BLaER1 (cell line): Measurements from ENCODE around the gene ATP9B.

ENCODE experiments used
- H3K27ac ChIP-seq: shearing (Covaris generic); formaldehyde crosslinking; 2 replicates; pipeline ENCODE4 v1.8.1; 2022
- H3K27me3 ChIP-seq: shearing (Covaris generic); formaldehyde crosslinking; 2 replicates; pipeline ENCODE4 v1.8.1; 2022
- H3K36me3 ChIP-seq: shearing (Covaris generic); formaldehyde crosslinking; 2 replicates; pipeline ENCODE4 v1.8.1; 2022
- H3K4me1 ChIP-seq: shearing (Covaris generic); formaldehyde crosslinking; 2 replicates; pipeline ENCODE4 v1.8.1; 2022
- H3K4me2 ChIP-seq: shearing (Covaris generic); formaldehyde crosslinking; 2 replicates; pipeline ENCODE4 v1.8.1; 2022
- H3K4me3 ChIP-seq: shearing (Covaris generic); formaldehyde crosslinking; 2 replicates; pipeline ENCODE4 v1.8.1; 2022
- H3K9ac ChIP-seq: shearing (Covaris generic); formaldehyde crosslinking; 2 replicates; pipeline ENCODE4 v1.8.1; 2022
- H3K9me3 ChIP-seq: shearing (Covaris generic); formaldehyde crosslinking; 2 replicates; pipeline ENCODE4 v1.8.1; 2022
- H4K20me1 ChIP-seq: shearing (Covaris generic); formaldehyde crosslinking; 2 replicates; pipeline ENCODE4 v1.8.1; 2022
- Cebpa-rat ChIP-seq: shearing (Covaris generic); IDR thresholded peaks from 2 replicates; pipeline ENCODE4 v1.8.1; 2022

ATP9B gene

GRCh38 chr18:79118797-79119196 lies 49.6 kb downstream of the ATP9B start:
- no peaks in the 10 kb centered on the region for H3K27me3 ChIP-seq
- peak overlapping the region; percentile 31 for H3K4me2 ChIP-seq
- H3K4me3 ChIP-seq, result no peak overlapping the region
- peak; percentile 90 for TF ChIP-seq Cebpa-rat
- H3K4me1 ChIP-seq, result peaks cover 10% of the 10 kb centered on the region
- no peaks in the 10 kb centered on the region for H4K20me1 ChIP-seq
- H3K9me3 ChIP-seq, result peaks cover 7% of the 10 kb centered on the region; the same call in 1 of the 2 replicates
- no peak overlapping the region for H3K27ac ChIP-seq
- peaks cover 20% of the 10 kb centered on the region for H3K36me3 ChIP-seq
- no peak overlapping the region for H3K9ac ChIP-seq

- Histone ChIP-seq H3K4me2 (no peak overlapping the region), H3K27ac (no peak overlapping the region), H3K4me3 (no peak overlapping the region), H3K9ac (no peak overlapping the region), H3K9me3 (no peaks in the 10 kb centered on the region), H4K20me1 (no peaks in the 10 kb centered on the region), H3K27me3 (no peaks in the 10 kb centered on the region), H3K36me3 (peaks cover 14% of the 10 kb centered on the region), H3K4me1 (peaks cover 10% of the 10 kb centered on the region)
- TF ChIP-seq Cebpa-rat, result no peak
Observed at GRCh38 chr18:79121746-79122474, 52.7 kb downstream of the ATP9B start.

- H3K27ac ChIP-seq, result no peak overlapping the region
- H3K9me3 ChIP-seq, result no peaks in the 10 kb centered on the region
- no peak overlapping the region for H3K4me2 ChIP-seq
- no peak overlapping the region for H3K4me3 ChIP-seq
- no peaks in the 10 kb centered on the region for H4K20me1 ChIP-seq
- H3K36me3 ChIP-seq, result peaks cover 35% of the 10 kb centered on the region
- no peak overlapping the region for H3K9ac ChIP-seq
- peaks cover 6% of the 10 kb centered on the region for H3K4me1 ChIP-seq
- no peaks in the 10 kb centered on the region for H3K27me3 ChIP-seq
- TF ChIP-seq Cebpa-rat, result no peak
Observed at GRCh38 chr18:79123948-79124347, 54.8 kb downstream of the ATP9B start.

- no peak for TF ChIP-seq Cebpa-rat
- Histone ChIP-seq H3K36me3 (peaks cover 37% of the 10 kb centered on the region), H3K27me3 (no peaks in the 10 kb centered on the region), H3K4me2 (no peak overlapping the region), H3K4me1 (no peaks in the 10 kb centered on the region), H3K9ac (no peak overlapping the region), H3K9me3 (no peaks in the 10 kb centered on the region), H3K4me3 (no peak overlapping the region), H3K27ac (no peak overlapping the region), H4K20me1 (no peaks in the 10 kb centered on the region)
Observed at GRCh38 chr18:79129120-79129519, 59.9 kb downstream of the ATP9B start.

- Histone ChIP-seq H3K4me3 (no peak overlapping the region), H3K4me1 (no peaks in the 10 kb centered on the region), H3K4me2 (no peak overlapping the region), H3K36me3 (peaks cover 31% of the 10 kb centered on the region), H4K20me1 (no peaks in the 10 kb centered on the region), H3K27me3 (no peaks in the 10 kb centered on the region), H3K9ac (no peak overlapping the region), H3K9me3 (no peaks in the 10 kb centered on the region), H3K27ac (no peak overlapping the region)
- no peak for TF ChIP-seq Cebpa-rat
Observed at GRCh38 chr18:79133724-79134123, 64.5 kb downstream of the ATP9B start.

GRCh38 chr18:79135924-79136323 lies 66.7 kb downstream of the ATP9B start:
- H3K4me3 ChIP-seq, result no peak overlapping the region
- no peak overlapping the region for H3K27ac ChIP-seq
- H3K9me3 ChIP-seq, result no peaks in the 10 kb centered on the region
- H3K27me3 ChIP-seq, result no peaks in the 10 kb centered on the region
- no peaks in the 10 kb centered on the region for H3K4me1 ChIP-seq
- TF ChIP-seq Cebpa-rat, result no peak
- no peak overlapping the region for H3K4me2 ChIP-seq
- no peaks in the 10 kb centered on the region for H4K20me1 ChIP-seq
- peaks cover 24% of the 10 kb centered on the region for H3K36me3 ChIP-seq
- H3K9ac ChIP-seq, result no peak overlapping the region

DNA sequence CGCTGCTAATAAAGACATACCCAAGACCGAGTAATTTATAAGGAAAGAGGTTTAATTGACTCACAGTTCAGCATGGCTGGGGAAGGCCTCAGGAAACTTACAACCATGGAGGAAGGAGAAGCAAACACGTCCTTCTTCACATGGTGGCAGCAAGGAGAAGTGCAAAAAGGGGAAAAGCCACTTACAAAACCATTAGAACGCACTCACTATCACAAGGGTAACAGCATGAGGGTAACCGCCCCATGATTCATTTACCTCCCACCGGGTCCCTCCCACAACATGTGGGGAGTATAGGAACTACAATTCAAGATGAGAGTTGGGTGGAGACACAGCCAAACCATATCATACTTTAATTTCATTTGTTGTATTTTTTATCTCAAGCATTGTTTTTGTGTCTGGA lies 67.5 kb downstream of the ATP9B start:
- Histone ChIP-seq H4K20me1 (no peaks in the 10 kb centered on the region), H3K27me3 (no peaks in the 10 kb centered on the region), H3K4me3 (no peak overlapping the region), H3K4me2 (no peak overlapping the region), H3K36me3 (peaks cover 24% of the 10 kb centered on the region), H3K9ac (no peak overlapping the region), H3K9me3 (no peaks in the 10 kb centered on the region), H3K27ac (no peak overlapping the region), H3K4me1 (no peaks in the 10 kb centered on the region)
- no peak for TF ChIP-seq Cebpa-rat

- Histone ChIP-seq H3K9me3 (peaks cover 3% of the 10 kb centered on the region), H3K27me3 (no peaks in the 10 kb centered on the region), H3K4me3 (no peak overlapping the region), H3K27ac (no peak overlapping the region), H4K20me1 (no peaks in the 10 kb centered on the region), H3K9ac (no peak overlapping the region), H3K36me3 (peaks cover 20% of the 10 kb centered on the region), H3K4me2 (no peak overlapping the region), H3K4me1 (no peaks in the 10 kb centered on the region)
- no peak for TF ChIP-seq Cebpa-rat
Observed at GRCh38 chr18:79139206-79139605, 70.0 kb downstream of the ATP9B start.

DNA sequence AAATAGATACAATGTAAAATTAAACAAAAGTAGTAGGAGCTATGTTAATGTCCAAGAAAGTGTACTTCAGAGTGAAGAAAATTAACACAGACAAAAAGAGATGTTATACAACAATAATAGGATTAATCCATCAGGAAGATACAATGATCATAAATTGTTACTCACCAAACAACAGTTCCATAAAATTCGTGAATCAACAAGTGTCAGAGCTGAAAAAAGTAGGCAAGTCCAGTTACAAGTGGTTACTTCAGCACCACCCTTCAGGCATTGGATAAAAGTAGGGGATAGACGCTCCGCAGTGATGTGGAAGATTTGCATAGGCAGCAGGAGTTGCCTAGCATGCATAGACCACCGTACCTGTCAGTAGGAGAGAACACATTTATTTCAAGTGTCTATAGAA lies 77.8 kb downstream of the ATP9B start:
- no peaks in the 10 kb centered on the region for H3K27me3 ChIP-seq
- peaks cover 11% of the 10 kb centered on the region for H3K9me3 ChIP-seq
- H3K4me1 ChIP-seq, result no peaks in the 10 kb centered on the region
- H3K4me2 ChIP-seq, result no peak overlapping the region
- peaks cover 19% of the 10 kb centered on the region for H3K36me3 ChIP-seq
- TF ChIP-seq Cebpa-rat, result no peak
- no peak overlapping the region for H3K27ac ChIP-seq
- H3K9ac ChIP-seq, result no peak overlapping the region
- no peak overlapping the region for H3K4me3 ChIP-seq
- no peaks in the 10 kb centered on the region for H4K20me1 ChIP-seq

- Histone ChIP-seq H3K36me3 (peaks cover 9% of the 10 kb centered on the region), H3K4me2 (no peak overlapping the region), H3K4me1 (no peaks in the 10 kb centered on the region), H3K27ac (no peak overlapping the region), H3K27me3 (no peaks in the 10 kb centered on the region), H3K9ac (no peak overlapping the region), H4K20me1 (no peaks in the 10 kb centered on the region), H3K4me3 (no peak overlapping the region), H3K9me3 (no peaks in the 10 kb centered on the region)
- TF ChIP-seq Cebpa-rat, result no peak
Observed at GRCh38 chr18:79151191-79151590, 82.0 kb downstream of the ATP9B start.

DNA sequence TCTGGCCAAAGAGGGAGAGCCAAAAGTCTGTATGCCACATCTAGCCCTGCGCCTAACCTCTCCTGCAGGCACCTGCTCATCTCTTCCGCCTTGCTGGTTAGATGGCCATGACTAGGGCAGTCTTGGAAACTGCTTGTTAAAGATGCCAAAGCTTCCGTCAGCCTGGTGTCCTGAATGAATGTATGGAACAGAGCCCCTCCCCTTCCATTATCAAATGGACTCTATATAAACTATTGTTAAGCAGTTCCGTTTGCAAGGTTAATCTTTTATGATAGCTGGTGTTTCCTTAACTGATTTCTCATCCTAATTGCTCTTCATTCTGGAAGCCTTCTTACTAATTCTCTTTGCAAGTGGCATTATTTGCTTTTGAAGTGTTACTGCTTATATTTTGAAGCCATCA lies 87.1 kb downstream of the ATP9B start:
- H3K4me2 ChIP-seq, result no peak overlapping the region
- no peak overlapping the region for H3K9ac ChIP-seq
- H3K27ac ChIP-seq, result no peak overlapping the region
- H3K4me3 ChIP-seq, result no peak overlapping the region
- peaks cover 25% of the 10 kb centered on the region for H3K36me3 ChIP-seq
- TF ChIP-seq Cebpa-rat, result no peak
- no peaks in the 10 kb centered on the region for H3K4me1 ChIP-seq
- no peaks in the 10 kb centered on the region for H3K27me3 ChIP-seq
- H4K20me1 ChIP-seq, result no peaks in the 10 kb centered on the region
- no peaks in the 10 kb centered on the region for H3K9me3 ChIP-seq
